Daoy (cell line): Measurements from ENCODE around the gene SPRYD4. TPM values are rescaled to one million over a fixed set of nuclear protein-coding genes. Genes with fewer than 3 reads are reported as not detected.
"Not testable (repeated sequence)": the region's sequence is repeated elsewhere in the genome, so short reads cannot be mapped to it uniquely, and the experiment has no call there.

Experiments used
- DNase-seq: peaks from one replicate; pipeline ENCODE4 v3.0.0-alpha.2; 2015; ENCODE audit warnings: low read depth
- total RNA-seq: library from RNA; depleted of rRNA; stranded (reverse); fragments of >200 nt; shearing (Covaris generic); gene quantifications from 2 replicates; pipeline ENCODE4 v1.2.3, GENCODE V29; 2014

The SPRYD4 gene
- total RNA-seq, 1 experiment from 2014 or later = 2.9 TPM

DNA sequence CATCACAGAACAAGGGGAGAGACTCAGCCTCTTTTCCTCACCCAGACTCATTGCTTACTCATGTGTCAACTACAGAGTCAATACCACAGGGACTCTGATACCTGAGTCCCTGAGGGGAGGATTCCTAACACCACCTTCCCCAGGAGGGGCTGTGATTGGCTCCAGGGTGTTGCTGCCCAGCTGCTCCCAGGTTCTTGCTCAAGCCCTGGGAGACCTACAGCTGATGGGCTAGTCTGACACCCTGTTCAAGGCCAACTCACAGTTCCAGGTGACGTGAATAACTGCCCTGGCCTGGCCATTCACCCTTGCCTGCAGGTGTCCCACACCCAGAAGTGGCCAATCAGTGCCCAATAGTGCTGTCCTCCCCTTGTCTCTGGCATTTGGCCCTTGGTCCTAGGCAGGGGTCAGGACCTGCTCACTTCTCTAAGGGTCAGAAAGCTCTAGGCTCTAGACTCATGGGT is 8.6 kb downstream of the SPRYD4 start:
- no peak for DNase-seq

DNA sequence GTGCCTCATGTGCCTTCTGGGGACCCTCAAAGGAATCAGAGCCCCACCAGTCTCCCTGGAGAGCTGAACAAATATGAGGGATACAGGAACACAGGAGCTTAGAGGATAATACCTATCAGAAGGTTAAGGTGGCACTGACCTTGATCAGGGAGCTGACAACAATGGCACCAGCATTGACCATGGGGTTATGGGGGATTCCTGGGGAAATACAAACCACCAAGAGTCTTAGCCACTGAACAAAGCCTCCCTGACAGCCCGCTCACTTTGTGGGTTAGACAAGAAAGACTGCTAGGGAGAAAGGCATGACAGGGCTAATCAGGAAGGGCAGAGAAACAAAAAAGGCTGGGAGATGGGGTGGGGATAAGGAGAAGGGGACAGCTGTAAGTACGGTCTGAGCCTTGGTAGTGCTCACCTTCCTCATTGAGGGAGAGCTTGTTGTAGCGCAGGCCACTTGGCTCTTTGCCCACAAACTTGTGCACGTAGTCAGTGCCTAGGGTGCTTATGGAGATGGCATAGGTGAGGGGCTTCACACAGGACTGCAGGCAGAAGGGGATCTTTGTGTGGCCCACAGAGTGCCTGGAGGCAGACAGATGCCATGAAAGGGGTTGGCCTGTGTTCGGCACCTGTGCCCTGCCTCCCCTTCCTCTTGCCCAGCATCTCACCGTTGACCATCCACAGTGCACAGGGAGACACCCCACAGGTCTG is 9.3 kb downstream of the SPRYD4 start:
- no peak for DNase-seq

DNA sequence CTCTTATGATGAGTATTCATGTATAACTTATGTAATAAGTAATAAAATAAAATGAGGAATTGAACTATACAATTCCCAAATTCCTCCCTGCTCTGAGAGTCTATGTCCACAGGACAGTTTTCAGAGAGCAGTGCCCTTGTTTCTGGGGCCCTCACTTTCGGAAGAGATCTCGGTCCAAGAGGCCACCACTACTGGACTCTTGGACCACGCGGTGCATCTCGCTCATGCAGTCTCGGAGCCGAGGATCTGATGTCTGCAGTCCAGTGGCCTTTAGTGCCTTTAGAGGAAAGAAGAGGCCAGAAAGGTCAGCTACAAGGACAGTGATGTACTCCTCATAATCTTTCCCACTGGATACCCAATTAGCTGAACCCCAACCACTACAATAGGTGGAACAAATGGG is 11.2 kb downstream of the SPRYD4 start:
- DNase-seq = no peak

DNA sequence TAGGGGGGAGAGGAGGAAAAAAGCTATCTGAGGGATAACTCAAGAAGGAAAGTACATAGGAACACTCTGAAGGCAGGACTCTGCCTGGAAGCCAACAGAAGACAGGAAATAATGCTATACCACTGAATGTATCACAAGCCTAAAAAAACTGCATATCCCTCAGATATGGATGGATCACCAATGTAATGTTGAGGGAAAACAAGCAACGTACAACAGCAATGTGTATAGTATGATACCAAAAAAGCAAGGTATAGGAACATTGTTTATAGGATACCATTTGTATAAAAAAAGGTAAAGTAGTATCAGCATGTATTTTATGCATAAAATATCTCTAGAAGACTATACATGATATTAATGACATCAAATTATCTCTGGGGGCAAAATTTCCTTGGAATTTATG is 16.2 kb downstream of the SPRYD4 start:
- DNase-seq = no peak

DNA sequence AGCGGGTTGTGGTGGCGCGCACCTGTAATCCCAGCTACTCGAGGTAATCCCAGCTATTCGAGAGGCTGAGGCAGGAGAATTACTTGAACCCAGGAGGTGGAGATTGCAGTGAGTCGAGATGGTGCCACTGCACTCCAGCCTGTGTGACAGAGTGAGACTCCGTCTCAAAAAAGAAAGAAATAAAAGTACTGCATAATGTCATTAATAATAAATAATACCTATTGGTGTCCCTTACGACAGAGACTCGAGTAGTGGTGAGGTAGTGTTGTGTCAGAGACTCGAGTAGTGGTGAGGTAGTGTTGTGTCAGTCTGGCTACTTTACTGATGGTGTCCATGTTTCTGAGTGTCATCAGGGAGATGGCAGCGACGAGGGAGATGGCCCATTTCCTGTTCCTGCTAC is 18.3 kb downstream of the SPRYD4 start:
- DNase-seq = no peak

DNA sequence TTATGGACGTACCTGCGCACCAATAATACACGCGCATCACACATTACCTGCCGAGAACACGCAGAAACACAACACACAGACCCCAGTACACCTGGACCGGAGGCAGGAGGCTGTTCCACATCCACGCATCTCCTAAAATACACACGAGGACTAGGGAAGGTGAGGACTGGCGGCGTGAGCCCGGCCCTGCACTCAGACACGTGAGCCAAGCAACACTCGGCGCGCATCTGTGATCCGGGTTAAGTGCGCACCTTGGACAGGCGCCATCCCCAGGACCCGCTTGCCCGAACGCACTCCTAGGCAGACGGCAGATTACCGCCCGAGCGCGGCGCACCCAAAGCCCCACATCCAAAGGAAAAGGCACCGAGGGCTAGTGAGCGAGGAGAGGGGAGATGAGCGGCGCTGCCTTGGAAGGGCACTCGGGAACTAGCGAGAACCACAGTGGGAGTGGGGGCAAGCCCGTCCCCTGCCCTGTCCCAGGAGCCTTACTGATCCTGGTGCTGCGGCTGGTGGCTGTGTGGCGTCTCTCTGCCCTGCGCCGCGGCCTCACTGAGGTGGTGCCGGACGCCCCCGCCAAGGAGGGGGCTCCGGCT is 19.2 kb downstream of the SPRYD4 start:
- DNase-seq = peak; percentile 41

DNA sequence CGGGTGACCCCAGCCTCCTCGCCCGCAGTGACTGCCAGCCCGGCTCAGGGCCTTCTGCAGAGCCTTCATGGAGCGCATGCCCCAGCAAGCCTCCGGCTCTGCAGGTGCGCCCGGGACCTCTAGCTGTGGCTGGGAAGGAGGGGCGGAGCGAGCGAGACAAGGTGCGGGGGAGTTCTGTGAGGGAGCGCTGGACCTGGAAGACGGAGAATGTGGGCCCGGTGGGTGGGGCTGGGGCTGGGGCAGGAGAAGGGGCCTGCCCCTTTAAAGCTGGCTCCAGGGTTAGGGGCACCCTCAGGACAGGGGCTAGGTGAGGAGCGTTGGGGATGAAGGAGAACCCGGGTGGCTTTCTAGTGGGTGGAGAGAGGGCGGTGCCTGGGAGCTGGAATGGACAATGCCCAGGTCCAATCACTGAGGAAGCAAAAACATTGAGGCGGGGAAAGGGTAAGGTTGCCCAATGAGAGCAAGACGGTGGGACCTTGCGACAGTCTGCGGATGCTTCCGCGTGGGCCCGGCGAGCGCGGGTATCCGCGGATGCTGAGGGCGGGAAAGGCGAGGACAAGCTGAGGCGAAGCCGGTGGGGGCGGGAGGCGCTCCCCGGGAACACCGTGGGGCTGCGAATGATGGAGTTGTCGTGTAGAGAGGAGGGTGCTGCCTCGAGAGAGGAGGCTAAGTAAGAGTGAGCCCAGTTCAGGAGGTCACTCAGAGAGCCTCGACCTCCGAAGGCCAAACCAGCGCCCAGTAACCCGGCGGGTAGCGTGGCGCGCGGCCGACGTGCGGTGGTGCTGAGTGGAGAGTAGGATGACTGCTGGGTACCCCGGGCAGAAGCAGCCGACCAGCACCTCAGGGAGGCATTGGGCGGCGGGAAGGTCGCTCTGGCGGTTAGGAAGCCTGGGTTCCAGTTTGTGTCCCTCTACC is 19.9 kb downstream of the SPRYD4 start, which contains the start of gene GLS2:
Gene GLS2 (minus strand): TSS at position 121 of the 915 bp plus-strand sequence. CDS start 43 bp downstream, at position 78.
- DNase-seq = peak; percentile 81

DNA sequence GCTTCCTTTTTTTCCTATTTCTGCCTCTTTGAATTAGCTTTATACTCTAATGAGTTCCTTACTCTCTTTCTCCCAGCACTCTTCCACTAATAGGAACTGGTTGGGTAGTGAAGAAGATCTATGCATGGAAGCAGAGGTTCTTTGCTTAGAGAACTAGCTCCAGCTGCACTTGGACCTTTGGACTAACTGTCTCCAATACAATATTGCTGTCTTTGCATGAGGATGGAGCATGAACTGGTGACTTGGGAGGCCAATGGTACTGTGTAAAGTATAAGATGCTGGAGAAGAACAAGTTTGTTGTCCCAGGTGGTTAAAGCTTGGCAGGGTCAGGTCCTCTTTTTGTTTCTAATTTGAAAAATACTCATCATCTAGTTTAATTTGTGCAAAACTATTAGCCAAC is 22.0 kb downstream of the SPRYD4 start:
- no peak for DNase-seq

DNA sequence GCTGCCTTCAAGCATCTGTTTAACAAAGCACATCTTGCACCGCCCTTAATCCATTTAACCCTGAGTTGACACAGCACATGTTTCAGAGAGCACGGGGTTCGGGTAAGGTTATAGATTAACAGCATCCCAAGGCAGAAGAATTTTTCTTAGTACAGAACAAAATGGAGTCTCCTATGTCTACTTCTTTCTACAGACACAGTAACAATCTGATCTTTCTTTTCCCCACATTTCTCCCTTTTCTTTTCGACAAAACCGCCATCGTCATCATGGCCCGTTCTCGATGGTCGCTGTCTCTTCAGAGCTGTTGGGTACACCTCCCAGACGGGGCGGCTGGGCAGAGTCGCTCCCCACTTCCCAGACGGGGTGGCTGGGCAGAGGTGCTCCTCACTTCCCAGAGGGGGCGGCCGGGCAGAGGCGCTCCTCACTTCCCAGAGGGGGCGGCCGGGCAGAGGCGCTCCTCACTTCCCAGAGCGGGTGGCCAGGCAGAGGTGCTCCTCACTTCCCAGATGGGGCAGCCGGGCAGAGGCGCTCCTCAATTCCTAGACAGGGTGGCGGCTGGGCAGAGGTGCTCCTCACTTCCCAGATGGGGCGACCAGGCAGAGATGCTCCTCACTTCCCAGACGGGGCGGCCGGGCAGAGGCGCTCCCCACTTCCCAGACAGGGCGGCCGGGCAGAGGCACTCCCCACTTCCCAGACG is 25.2 kb downstream of the SPRYD4 start:
- not testable (repeated sequence) for DNase-seq

DNA sequence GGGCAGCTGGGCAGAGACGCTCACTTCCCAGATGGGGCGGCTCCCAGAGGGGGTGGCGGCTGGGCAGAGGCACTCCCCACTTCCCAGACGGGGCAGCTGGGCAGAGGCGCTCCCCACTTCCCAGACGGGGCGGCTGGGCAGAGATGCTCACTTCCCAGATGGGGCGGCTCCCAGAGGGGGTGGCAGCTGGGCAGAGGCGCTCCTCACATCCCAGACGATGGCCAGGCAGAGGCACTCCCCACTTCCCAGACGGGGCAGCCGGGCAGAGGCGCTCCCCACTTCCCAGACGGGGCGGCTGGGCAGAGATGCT is 25.7 kb downstream of the SPRYD4 start:
- not testable (repeated sequence) for DNase-seq

DNA sequence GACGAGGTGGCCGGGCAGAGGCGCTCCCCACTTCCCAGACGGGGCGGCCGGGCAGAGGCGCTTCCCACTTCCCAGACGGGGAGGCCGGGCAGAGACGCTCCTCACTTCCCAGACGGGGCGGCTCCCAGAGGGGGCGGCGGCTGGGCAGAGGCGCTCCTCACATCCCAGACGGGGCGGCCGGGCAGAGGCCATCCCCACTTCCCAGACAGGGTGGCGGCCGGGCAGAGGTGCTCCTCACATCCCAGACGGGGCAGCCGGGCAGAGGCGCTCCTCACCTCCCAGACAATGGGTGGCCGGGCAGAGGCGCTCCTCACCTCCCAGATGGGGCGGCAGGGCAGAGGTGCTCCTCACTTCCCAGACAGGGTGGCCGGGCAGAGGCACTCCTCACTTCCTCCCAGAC is 26.1 kb downstream of the SPRYD4 start:
- DNase-seq = not testable (repeated sequence)

DNA sequence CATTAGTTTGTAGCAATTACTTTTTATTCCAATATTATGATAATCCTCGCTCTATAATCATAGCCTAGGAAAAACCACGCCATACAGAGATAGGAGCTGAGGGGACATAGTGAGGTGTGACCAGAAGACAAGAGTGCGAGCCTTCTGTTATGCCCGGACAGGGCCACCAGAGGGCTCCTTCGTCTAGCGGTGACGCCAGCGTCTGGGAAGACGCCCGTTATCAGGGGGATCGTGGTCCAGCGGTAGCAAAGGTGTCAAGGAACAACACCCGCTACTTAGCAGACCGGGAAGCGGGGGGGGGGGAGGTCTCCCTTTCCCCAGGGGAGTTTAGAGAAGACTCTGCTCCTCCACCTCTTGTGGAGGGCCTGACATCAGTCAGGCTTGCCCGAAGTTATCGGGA is 28.3 kb downstream of the SPRYD4 start:
- peak; percentile 48 for DNase-seq

DNA sequence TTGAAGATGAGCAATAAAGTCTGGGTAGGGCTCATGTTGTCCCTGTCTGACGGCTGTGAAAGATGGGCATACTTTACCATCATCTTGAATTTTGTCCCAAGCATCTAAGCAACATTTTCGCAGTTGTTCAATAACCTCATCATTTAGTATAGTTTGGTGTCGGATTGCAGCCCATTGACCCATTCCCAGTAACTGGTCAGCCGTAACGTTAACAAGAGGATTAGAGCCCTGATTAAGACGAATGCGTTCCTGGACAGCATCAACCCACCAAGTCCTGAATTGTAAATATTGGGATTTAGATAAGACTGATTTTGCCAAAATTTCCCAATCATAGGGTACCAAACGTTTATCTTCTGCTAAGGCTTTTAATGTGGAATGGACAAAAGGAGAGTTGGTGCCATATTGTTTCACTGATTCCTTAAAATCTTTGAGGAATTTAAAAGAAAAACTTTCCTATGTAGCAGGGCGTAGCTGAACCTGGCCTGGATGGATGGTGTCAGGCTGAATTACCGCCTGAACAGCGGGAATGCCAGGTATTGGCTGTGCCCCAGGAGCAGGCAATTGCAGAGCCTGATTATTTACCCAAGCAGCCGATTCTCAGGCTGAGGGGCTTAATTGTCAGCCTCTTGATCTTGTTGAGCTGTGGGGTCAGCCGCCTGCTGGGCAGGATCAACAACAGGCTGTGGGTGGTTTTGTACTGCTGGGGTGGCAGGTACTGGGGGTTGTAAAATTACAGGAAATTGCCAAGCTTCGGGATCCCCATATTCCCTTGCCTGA is 29.9 kb downstream of the SPRYD4 start:
- DNase-seq = not testable (repeated sequence)

DNA sequence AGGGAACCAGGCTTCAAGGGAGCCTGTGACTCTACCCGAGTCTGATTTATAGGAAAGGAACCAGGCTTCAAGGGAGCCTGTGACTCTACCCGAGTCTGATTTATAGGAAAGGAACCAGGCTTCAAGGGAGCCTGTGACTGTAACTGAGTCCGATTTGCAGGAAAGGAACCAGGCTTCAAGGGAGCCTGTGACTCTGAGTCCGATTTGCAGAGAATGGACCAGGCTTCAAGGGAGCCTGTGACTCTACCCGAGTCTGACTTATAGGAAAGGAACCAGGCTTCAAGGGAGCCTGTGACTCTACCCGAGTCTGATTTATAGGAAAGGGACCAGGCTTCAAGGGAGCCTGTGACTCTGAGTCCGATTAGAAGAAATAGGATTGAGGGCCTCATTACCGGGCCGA is 31.1 kb downstream of the SPRYD4 start:
- DNase-seq = not testable (repeated sequence)

DNA sequence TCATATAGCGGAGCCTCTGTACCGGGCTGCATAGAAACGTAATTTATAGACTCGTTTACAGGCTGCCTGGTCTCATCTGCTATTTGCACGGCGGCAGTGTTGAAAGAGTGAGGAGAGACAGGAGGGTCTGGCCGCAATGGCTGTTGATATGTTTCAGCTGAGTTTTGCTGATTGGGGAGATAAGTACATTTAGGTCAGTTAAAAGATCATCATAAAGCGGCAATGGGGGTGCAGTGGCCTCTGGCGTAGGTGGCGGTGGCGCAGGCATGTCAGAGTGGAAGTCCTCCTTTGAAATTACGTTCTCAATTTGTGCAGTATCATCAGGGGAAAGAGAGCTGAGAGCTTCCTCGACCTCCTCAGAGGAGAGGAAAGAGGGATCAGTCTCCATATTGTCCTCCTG is 31.5 kb downstream of the SPRYD4 start:
- DNase-seq = not testable (repeated sequence)

DNA sequence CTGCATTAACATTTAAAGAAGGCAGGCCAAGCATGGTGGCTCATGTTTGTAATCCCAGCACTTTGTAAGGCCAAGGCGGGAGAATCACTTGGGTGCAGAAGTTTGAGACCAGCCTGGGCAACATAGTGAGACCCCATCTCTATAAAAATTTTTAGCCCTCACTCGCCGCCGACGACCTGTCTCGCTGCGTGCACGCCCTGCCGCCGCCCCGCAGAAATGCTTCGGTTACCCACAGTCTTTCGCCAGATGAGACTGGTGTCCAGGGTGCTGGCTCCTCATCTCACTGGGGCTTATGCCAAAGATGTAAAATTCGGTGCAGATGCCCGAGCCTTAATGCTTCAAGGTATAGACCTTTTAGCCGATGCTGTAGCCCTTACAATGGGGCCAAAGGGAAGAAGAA is 42.4 kb downstream of the SPRYD4 start:
- no peak for DNase-seq

DNA sequence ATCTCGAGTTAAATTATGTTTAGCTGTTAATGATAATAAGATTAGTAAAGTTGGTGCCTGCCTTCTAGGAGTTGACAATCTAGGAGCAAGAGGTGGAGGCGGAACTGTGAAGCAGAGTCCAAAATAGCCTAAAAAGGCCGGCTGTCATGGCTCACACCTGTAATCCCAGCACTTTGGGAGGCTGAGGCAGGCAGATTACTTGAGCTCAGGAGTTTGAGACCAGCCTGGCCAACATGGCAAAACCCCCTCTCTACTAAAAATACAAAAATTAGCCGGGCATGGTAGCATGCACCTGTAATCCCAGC is 45.6 kb downstream of the SPRYD4 start:
- DNase-seq = not testable (repeated sequence)

DNA sequence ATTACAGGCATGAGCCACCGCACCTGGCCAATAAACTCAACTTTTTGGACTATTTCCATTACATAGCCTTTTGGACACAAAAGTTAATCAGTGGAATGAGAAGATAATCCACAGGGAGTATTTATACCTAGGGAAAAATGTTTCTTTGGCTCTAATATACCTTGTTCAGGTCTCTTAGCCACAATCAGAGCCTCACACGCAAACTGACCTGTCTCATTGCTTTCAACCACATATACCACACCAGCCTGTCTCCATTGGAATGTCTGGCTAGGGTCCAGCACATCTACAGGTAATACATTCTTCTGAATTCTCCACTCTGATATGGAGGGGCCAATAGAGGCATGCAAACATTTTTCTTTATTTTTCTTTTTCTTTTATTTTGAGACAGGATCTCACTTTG is 49.5 kb downstream of the SPRYD4 start:
- peak; percentile 30 for DNase-seq

DNA sequence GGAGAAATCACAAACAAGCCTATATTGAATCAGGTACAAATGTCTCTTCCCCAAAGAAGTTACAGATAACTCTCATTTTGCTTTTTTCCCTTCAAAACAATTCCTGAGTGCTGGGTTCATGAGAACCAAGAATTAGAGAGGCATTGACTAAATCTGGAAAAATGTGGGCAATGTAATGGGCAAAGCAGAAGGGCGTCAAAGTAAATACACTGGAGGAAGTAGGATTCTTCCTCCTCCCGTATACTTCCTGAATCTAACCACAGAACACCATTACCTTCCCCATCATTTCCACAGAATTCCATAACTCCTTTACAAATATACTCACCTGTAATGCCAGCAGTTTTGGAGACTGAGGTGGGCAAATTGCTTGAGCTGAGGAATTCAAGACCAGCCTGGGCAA is 50.2 kb downstream of the SPRYD4 start:
- DNase-seq = peak; percentile 54

DNA sequence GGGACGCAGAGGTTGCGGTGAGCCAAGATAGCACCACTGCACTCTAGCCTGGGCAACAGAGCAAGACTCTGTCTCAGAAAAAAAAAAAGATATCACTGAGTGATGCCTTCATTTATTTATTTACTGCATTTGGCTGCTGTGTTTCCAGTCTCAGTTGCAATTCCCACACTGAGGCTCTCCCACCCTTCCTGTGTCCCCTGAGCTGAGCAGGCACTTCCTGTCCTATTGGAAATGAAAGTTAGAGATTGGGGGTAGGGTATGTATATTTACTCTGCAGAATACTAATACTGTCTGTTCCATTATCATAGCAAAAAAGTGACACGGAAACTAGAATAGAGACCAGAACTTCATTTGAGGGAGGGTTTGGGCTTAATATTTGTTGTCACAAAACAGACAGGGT is 51.7 kb downstream of the SPRYD4 start:
- peak; percentile 19 for DNase-seq

DNA sequence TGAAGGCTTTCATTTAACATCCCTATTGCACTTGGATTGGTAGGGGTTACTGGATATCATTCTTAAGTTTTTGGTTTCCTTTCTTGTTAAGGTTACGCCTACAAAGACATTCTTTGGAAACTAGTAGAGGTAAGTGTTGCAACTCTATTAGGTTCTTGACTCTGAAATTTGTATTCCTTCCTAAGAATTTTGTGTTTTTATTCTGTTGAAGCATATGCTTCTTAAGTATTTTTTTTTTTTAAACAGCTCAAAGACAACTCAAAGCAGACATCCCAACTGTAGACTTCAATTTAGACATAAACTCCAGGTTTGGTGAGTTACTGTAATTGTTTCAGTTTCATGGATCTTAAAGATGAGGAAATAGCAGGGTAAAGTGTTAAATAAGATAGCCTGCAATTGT is 52.1 kb downstream of the SPRYD4 start:
- DNase-seq = no peak
